ENCODE measurements around the gene AUH.
"Not testable (repeated sequence)": the region's sequence is repeated elsewhere in the genome, so short reads cannot be mapped to it uniquely, and the experiment has no call there.

The AUH gene

GRCh38 chr9:91378695-91379127 lies 17.0 kb upstream of the AUH start:
- no peak for DNase-seq (ENCODE audit: low spot score)

- not testable (repeated sequence) for DNase-seq (ENCODE audit: low spot score)
Measured at GRCh38 chr9:91378054-91378453, 16.3 kb upstream of the AUH start.

- no peak for DNase-seq (ENCODE audit: low spot score)
Measured at GRCh38 chr9:91376239-91376638, 14.5 kb upstream of the AUH start.

GRCh38 chr9:91374939-91375338 lies 13.2 kb upstream of the AUH start:
- no peak for DNase-seq (ENCODE audit: low spot score)

GRCh38 chr9:91371894-91372293 lies 10.2 kb upstream of the AUH start:
- DNase-seq (ENCODE audit: low spot score), result no peak

GRCh38 chr9:91370006-91370405 lies 8.3 kb upstream of the AUH start:
- DNase-seq (ENCODE audit: low spot score), result not testable (repeated sequence)

GRCh38 chr9:91364702-91365101 lies 3.0 kb upstream of the AUH start:
- no peak for DNase-seq (ENCODE audit: low spot score)

- no peak for DNase-seq (ENCODE audit: low spot score)
Measured at GRCh38 chr9:91364005-91364404, 2.3 kb upstream of the AUH start.

GRCh38 chr9:91362051-91362611 lies 413 bp upstream of the AUH start:
- no peak for DNase-seq (ENCODE audit: low spot score)

- no peak for DNase-seq (ENCODE audit: low spot score)
Measured at GRCh38 chr9:91360551-91361290, 997 bp downstream of the AUH start.

GRCh38 chr9:91359734-91360470 lies 1.8 kb downstream of the AUH start:
- DNase-seq (ENCODE audit: low spot score), result no peak

- no peak for DNase-seq (ENCODE audit: low spot score)
Measured at GRCh38 chr9:91359083-91359482, 2.6 kb downstream of the AUH start.

- no peak for DNase-seq (ENCODE audit: low spot score)
Measured at GRCh38 chr9:91354881-91355280, 6.8 kb downstream of the AUH start.

GRCh38 chr9:91349115-91349555 lies 12.6 kb downstream of the AUH start:
- DNase-seq (ENCODE audit: low spot score), result no peak

- DNase-seq (ENCODE audit: low spot score), result no peak
Measured at GRCh38 chr9:91348191-91348807, 13.4 kb downstream of the AUH start.

- no peak for DNase-seq (ENCODE audit: low spot score)
Measured at GRCh38 chr9:91347377-91347776, 14.3 kb downstream of the AUH start.

- DNase-seq (ENCODE audit: low spot score), result no peak
Measured at GRCh38 chr9:91346644-91347043, 15.1 kb downstream of the AUH start.

- DNase-seq (ENCODE audit: low spot score), result no peak
Measured at GRCh38 chr9:91345978-91346377, 15.7 kb downstream of the AUH start.

- DNase-seq (ENCODE audit: low spot score), result no peak
Measured at GRCh38 chr9:91342575-91342974, 19.1 kb downstream of the AUH start.

GRCh38 chr9:91341749-91342148 lies 20.0 kb downstream of the AUH start:
- no peak for DNase-seq (ENCODE audit: low spot score)

GRCh38 chr9:91341258-91341746 lies 20.4 kb downstream of the AUH start:
- DNase-seq (ENCODE audit: low spot score), result peak; percentile 90

GRCh38 chr9:91340395-91340967 lies 21.2 kb downstream of the AUH start:
- no peak for DNase-seq (ENCODE audit: low spot score)
